Activated CD8-positive, alpha-beta memory T cell treated with anti-CD3 and anti-CD28 coated beads, Interleukin-2, amount 50 U/mL, for 24 hours (primary cell): ENCODE data around the gene ARID1B.

Source experiments
- DNase-seq: peaks from one replicate; pipeline ENCODE4 v3.0.0-alpha.2; 2020; ENCODE audit errors: extremely low read depth

ARID1B gene

DNA sequence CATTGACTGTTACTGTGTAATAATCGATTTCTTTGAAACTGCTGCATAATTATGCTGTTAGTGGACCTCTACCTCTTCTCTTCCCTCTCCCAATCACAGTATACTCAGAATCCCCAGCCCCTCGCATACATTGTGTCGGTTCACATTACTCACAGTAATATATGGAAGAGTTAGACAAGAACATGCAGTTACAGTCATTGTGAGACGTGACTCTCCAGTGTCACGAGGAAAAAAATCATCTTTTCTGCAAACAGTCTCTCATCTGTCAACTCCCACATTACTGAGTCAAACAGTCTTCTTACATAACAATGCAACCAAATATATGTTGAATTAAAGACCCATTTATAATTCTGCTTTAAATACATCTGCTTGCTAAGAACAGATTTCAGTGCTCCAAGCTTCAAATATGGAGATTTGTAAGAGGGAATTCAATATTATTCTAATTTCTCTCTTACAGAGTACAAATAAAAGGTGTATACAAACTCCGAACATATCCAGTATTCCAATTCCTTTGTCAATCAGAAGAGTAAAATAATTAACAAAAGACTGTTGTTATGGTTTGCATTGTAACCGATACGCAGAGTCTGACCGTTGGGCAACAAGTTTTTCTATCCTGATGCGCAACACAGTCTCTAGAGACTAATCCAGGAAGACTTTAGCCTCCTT is 432.8 kb downstream of the ARID1B start:
- no peak for DNase-seq

DNA sequence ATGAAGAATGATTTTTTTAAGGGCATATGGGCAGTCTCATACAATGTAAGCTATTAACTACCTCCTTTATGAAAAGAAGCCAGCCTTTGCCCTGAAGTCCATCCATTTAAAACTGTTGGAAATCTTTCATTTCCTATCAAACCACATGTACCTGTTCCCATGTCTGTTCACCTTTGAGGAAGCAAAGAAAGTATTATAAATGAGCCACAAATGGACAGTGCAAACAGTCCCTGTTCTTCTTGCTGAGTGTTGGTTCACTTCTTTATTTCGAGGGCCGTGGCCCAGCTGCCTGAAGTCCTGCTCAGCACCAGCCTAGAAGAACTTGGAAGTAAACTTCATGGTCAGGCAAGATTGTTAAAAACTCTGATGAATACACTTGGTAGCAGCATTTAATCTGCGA is 433.8 kb downstream of the ARID1B start:
- DNase-seq: no peak

DNA sequence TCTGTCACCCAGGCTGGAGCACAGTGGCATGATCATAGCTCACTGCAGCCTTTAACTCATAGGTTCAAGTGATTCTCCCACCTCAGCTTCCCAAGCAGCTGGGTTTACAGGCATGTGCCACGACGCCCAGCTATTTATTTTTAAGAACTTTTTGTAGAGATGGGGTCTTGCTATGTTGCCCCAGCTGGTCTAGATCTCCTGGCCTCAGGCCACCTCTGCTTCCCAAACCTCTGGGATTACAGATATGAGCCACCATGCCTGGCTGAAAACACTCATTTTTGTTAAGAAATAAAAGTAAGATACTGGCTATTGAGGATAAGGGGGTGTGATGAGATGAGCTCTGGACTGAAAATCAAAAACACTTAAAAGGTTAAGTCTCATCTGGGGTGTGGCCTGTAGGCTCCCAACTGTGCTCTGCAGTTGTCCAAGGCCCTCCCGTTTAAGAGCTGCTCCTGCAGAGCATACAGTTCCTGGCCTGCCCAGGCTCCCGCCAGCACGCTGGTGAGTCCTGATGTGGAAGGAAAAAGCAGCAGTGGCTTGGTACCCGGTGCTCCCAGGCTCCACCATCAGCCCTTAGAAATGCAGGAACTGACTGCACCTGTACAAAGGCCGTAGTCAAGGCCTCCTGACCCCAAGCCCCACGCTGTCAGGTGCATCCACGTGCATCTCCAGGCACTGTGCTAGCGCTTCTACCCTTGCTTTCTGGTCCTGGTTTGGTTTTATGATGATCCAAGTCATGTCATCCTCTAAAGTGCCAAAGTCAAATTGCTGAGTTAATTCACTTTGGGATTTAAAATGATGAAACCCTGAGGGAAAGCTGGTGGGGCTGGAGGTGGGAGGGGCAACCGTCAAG is 434.7 kb downstream of the ARID1B start:
- DNase-seq: no peak

DNA sequence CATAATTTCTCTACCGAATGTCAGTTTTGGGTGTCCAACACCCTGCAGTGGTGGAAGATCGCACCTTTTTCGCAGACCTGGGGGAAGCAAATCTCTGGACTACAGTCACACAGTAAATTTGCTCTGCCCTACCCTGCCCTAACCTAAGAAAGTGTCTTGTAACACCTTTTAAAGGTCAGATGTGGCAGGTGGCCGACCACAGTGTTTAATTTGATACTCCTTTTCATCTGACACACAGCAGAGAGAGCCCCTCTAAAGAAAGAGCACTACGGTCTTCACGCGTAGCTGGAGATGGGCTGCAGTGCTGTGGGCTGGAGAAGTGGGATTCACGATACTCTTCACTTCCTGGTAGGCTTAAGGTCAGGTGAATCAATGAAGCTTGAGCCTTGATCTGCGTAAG is 436.2 kb downstream of the ARID1B start:
- no peak for DNase-seq

DNA sequence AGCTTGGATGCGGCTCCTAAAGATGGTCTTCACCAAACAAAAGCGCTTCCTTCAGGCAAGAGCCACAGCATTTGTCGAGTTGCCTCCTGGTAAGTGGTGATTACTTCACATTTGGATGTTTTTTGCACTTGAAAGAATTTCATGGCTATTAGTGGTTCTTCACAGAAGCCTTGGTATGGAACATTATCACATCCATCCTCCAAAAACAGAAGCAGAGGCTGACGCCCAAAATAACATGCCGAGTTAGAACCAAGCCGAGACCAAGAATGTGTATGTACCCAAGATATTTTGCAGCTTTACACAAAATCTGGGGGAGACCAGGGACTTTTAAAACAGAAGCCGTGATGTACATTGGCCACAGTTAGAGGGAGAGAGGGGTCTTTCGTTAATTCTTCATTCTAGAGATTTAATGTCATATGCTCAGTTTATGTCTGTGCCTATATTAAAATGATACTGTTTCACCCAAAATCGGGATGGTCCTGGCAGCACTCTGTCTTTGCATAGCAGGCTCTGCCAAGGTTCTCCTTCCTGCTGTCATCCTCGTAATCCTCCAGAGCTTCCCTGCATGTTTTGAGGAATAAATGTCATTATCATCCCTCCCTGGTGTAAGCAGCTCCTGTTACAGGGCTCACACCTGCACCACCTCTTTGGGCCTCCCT is 436.9 kb downstream of the ARID1B start:
- DNase-seq: no peak

DNA sequence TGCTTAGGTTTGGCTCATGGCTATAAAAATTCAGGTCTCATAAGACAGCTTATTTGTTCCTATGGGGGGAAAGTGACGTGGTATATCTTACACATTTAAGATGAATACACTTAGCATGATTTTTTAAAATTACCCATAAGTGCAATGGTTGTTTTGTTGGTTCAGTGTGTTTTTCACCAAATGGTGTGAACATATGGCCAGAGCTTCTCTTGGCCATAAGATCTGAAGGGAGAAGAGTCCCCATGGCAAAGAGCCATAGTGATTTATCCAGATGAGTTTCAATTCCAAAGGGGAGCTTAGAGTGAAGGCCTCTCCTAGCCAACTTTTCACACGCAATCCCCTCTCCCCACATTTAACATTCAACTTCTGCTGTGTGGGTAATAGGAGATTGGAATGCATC is 438.5 kb downstream of the ARID1B start:
- DNase-seq: no peak

DNA sequence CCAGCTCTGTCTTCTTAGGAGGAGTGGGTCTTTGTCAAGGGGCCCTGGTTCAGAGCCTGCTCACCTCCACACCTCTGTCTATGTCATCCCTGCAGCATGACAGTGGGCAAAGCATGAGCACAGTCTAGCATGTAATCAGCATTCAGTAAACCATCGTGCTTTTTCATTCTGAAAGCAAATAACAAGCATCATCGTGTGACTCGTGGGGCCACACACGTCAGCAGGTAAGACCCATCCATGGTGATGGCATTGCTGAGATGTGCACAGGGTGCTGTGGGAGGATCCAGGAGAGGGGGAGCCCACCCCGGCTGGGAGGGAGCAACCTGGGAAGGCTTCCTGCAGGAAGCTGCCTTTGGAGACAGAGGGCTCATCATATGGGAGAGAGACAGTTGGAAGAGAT is 439.4 kb downstream of the ARID1B start:
- no peak for DNase-seq

DNA sequence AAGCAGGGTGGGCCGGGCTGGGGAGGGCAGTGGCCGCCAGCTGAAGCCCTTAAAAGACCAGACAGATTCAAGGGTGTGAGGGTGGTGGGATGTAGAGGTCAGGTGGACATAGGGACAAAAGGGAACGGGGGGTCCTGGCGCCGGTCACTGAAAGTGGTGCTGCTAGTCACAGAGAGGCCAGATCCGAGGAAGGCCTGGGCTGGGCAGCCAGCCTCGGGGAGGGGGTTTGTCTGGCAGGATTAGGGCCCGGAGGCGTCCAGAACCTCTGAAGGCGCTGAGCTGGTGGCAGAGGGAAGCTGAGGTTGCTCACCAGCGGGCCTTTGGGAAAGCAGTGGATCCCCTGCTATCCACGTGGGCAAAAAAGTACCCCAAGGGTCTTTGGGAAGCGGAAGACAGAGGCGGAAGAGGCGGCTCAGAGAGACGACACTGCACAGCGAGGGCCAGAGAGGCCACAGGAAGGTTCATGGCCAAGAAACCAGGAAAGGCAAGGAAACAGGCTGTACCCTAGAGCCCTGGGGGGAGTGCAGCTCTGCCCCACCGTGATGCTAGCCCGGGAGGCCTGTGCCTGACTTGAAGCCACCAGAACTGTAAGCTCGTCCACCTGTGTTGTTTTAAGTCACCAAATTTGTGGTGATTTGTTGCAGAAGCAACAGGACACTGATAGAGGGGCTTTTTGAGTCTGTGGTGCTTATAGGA is 440.2 kb downstream of the ARID1B start:
- DNase-seq: no peak

DNA sequence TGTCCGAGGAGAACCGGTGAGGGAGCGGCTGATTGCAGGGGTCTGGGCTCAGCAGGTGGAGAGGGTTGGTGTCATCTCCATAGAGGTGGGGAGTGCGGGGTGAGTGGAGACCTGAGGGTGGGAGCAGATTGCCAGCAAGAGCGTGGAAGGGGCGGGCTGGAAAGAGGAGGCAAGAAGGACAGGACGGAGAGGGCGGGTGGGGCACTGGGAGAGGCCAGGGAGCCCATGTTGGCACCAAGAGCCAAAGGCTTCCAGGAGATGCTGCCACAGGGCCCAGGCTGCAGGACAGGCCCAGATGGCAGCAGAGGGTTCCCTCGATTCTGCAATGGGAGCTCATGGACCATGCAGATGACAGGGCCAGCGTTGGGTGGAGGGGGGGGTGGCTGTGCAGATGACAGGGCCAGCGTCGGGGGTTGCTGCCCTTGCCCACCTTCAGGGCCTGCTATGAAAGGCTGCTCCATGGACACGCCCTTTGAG is 440.8 kb downstream of the ARID1B start:
- DNase-seq: no peak

DNA sequence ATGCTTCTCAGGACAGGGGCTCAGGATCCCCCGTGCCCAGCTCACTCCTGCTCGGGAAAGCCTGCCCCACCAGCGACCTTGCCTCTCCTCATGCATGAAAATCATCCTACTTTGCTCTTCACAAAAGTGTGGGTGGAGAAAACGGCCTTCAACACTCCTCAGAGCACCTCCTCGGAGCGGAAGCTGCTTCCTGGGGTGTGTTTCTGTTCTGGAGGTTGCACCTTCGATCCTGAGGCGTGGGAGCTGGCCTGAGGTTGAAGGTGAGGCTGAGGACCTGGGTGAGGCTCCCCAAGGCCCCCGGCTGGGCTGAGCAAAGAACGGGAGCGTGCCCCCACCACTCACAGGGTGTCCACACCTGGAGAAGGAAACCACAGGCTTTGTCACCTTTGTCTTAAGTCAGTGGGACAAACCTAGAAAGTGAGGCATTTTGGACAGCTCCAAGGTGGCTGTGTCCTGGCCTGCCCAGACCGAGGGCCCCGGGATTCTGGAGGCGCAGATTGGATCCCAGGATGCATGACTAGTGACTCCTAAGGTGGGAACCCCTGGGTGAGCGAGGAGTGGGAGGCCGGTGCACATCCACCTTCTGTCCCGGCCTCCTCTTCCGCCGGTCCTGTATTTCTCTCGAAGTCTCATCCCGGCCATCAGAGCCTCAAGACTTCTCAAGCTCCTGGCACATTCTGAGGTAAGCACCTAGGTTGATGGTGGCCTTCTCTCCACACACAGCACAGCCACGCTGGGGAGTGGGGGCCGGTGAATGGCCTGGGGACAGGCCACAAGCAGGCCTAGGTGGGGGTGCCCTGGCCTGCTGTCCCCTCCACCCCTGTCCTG is 441.4 kb downstream of the ARID1B start:
- DNase-seq: no peak

DNA sequence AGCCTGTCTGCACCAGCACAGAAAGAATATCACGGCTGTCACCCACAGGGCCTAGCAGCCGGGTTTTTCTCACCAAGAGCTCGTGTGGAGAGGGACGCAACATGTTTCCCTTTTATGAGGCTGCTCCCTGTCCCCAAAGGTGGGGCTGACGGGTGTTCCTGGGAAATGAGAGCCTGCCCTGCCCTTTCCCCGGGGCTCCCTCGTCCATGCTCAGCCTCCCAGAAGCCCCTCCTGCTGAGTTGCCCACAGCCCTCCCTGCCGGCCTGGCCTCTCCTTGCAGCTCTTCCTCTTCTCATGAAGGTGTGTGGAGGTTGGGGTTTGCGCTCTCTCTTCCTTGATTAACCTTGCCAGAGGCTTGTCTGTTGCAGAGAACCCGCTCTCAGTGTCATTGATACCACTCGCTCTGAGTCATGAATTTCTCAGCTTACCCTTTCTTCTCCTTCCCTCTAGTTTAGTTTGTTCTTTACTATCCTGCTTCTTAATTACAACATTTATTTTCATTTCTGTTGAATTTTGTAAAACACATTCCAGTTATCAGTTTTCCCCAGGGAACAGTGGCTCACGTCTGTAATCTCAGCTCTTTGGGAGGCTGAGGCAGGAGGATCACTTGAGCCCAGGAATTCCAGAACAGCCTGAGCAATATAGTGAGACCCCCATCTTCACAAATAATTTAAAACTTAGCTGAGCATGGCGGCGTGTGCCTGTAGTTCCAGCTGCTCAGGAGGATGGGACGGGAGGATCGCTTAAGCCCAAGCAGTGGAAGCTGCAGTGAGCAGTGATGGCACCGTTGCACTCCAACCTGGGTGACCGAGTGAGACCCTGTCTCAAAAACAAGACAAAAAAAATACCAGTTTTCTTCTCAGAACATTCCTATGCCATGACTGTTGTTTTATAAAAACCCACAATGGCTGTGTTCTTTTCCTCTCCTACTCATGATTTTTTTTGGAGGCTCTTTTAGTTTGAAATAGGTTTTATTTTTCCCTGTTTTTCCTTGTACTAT is 442.3 kb downstream of the ARID1B start:
- DNase-seq: no peak

DNA sequence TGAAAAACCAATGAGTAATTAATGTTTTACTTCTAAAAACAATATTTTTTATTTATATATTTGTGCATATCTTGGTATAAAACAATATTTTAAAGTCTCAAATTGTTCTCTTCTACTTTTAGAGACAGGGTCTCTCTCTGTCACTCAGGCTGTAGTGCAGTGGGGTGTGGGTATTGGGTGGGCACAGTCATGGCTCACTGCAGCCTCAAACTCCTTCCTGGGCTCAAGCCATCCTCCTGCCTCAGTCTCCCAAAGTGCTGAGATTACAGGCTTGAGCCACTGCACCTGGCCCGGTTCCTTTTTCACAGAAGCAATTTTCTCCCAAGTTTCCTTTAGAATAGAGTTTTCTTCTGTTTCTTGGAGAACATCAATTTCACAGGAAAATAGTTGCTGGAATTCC is 443.3 kb downstream of the ARID1B start:
- DNase-seq: no peak

DNA sequence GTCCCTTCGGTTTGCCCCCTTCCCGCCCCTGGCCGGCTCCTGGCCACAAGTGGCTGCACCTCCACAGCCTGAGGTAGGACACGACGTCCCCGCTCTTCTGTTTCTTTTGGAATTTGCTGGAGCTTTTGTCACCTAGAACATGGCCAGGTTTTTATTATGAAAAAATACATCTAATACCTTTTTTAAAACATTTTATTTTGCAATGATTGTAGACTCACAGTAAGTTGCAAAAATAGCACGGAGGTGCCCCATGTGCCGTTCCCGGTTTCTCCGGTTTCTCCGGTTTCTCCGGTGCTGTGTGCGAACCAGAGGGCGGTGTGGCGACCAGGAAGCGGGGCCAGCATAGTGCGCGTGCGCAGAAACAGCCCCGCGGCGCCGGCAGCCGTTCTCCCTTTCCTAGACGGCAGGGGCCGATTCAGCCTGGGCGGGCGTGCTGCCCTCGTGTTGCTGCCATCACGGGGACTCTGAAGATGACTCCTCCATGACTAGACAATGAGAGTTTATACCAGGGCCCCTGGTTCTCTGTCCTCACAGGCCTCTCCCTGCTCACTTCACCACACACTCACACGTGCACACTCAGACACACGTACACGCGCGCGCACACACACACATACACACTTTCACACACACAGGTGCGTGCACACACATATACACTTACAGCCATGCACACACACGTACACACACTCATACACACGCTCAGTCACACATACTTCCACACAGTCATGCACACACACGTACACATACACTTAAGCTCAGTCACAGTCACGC is 444.1 kb downstream of the ARID1B start:
- peak; percentile 53 for DNase-seq

DNA sequence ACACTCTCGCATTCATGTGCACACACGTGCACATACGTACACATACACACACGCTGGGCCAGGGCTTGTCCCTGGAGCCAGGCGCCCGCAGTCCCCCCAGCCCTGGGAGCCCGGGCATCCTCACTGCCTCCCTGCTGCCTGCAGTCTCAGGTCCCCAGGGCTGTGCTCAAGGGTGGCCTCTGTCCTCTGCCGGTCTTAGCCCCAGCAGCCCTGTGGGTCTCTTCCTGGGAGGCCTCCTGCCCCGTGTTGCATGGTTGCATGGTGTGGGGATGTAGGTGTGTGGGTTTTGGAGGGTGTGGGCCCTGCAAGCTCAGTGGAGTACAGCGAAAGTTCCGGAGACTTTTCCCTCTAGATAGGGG is 444.6 kb downstream of the ARID1B start:
- no peak for DNase-seq

DNA sequence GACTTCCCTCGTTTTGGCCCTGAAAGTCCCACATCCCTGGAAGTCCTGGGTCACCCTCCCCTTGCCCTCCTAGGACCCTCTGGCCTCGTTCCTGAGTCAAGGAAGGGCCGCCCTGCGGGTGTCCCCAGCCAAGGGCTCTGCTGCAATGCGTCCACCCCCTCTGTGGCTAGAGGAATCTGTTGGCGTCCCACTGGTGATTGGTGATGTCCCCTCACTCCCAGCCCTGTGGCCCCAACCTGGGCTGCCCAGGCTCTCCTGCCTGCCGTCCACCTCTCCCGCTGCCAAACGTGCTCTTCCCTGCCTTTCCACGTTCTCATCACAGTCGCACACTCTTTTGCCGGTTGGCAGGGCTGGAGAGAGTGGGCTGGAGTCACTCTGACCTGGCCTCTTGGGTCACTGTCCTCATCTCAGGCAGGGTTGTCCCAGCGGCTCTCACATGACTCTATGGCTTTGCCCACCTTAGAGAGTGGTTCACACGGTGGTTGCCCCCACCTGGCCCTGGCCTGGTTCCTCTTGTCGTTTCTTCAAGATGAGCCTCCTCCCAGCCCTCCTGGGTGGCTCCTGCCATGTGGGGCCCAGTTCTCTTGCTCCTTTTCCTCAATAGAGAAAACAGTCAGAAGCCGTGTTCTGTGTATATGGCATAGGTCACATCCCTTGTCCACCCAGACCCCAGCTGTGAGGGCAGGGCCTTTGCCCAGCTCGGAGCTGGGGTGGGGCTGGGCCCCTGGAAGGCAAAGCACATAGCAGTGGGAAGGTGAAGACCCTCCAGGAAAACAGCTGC is 445.2 kb downstream of the ARID1B start:
- no peak for DNase-seq

DNA sequence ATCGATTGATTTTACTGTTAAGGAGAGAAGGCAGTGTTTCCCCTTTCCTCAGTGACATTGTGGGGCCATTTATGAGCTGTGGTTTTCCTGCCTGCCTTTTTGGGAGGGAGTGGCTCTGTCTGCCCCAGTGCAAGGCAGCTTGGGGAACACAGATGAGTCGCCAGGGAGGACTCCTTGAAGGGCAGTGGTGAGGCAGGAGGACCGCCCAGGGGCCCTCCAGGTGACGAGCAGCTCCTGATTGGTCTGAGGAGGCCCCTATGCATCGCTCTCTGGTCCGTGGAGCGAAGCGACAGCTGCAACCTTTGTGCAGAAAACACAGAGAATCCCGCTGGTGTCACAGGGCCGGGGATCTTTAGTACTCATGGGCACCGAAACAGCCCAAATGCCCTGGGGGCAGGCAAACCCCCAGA is 445.8 kb downstream of the ARID1B start:
- DNase-seq: no peak

DNA sequence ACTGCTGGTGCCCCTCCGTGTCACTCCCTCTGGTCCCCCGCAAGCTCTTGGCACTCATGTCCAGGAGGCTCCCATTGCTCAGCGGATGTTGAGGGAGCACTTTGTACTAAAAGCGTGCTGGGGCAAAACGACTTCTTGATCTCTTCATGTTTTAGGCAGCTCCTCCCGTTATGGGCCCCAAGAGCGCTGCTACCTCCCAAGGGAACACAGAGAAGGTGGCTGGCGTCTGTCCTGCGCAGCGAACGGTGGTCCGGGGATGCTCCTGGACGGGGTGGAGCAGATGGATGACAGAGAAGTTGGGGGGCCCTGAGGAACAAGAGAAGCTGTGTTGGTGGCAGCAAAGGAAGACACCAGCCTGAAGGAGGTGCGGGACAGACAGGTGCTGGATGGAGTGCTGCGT is 446.3 kb downstream of the ARID1B start:
- DNase-seq: no peak

DNA sequence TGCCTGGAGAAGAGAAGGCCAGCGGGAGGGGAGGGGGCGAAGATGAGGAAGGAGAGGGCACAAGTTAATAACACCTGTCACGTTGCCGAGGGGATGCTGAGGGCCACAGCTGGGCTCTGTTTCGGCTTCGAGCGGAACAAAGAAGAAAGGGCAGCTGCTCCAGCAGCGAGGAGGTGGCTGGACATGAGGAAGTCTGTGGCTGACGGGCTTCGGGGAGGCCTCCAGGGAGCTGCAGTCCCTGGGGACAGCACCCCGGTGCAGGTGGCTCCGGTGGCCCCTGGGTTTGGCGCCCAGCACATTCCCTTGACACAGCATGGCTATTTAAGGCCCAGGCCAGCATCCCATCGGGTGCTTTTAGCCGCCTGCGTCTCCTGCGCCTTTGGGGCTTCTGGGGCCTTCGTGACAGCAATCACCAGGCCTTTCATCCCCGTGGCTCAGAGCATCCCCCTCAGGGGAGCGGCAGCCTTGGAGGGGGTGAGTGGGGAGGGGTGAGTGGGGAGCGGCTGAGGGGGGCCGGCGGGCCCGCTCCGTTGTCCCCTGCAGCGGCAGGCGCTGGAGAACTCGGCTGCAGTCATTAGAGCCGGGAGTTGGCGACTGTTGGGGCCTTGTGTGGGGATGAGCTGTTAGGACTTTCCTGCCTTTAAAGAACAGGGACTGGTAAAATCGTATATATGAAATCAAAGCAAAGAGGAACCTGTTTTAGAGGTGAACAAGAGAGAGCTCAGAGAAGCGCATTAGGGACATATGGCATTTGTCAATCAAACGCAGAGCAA is 447.2 kb downstream of the ARID1B start:
- no peak for DNase-seq
